ENCODE data around the gene AJM1.

Gene AJM1

DNA sequence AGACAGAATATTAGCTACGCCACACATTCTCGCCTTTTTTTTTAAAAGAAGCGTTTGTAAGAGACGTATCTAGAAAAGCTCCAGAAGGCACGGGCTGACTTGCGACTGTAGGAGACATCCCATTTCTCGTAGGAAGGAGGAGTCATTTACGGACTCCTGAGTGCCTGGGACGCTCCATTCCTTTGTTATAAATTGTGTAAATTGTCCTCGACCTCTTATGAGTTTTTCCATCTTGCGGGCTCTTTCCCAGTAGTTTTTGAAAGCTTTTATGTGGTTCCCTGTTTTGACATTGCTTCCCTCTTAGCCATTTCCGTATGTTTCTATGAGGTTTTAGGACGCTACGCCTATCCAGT, 33.5 kb upstream of the AJM1 start:
- no peak overlapping the region for H2BK5ac ChIP-seq (ENCODE audit: low read depth, low read length, poor library complexity, severe bottlenecking)
- peak overlapping the region; percentile 13 for H3K27ac ChIP-seq (ENCODE audit: low read length, poor library complexity, severe bottlenecking)
- H3K4me3 ChIP-seq (ENCODE audit: insufficient read depth in 1 of 2, low read depth in 1 of 2, low read length in 2 of 2), result peak overlapping the region; percentile 88
- no peaks in the 10 kb centered on the region for H3K27me3 ChIP-seq (ENCODE audit: control insufficient read depth in 1 of 2, insufficient read depth in 1 of 2, low read length in 2 of 2)
- H2BK120ac ChIP-seq (ENCODE audit: low read depth, low read length), result no peak overlapping the region
- H3K23ac ChIP-seq (ENCODE audit: low read length in 2 of 2), result no peak overlapping the region
- H3K9me3 ChIP-seq (ENCODE audit: control insufficient read depth, low read length), result no peaks in the 10 kb centered on the region
- H2BK12ac ChIP-seq (ENCODE audit: low read length in 2 of 2), result no peak overlapping the region
- no peak overlapping the region for H3K4ac ChIP-seq (ENCODE audit: low read depth in 1 of 2, low read length in 2 of 2)
- H4K8ac ChIP-seq (ENCODE audit: low read length), result no peak overlapping the region
- under 1% methylated on average over 14 of the region's 14 CpGs for WGBS
- H2AFZ ChIP-seq (ENCODE audit: low read depth, low read length), result no peak overlapping the region
- no peak overlapping the region for H3K18ac ChIP-seq (ENCODE audit: low read depth in 1 of 2, low read length in 2 of 2)
- H3K14ac ChIP-seq (ENCODE audit: low read length in 2 of 2), result no peak overlapping the region
- peaks cover 19% of the 10 kb centered on the region for H3K79me1 ChIP-seq (replicated peaks; ENCODE audit: low read length, poor library complexity, severe bottlenecking)
- no peak overlapping the region for H2AK5ac ChIP-seq (ENCODE audit: low read length, severe bottlenecking)
- peak overlapping the region; percentile 90 for H3K9ac ChIP-seq (ENCODE audit: low read length)
- peaks cover 16 to 31% of the 10 kb centered on the region in 2 experiments for H3K36me3 ChIP-seq (ENCODE audit: control insufficient read depth in 1 of 2, insufficient read depth in 2 of 2, low read depth in 1 of 2, low read length in 2 of 2)
- peaks cover 18% of the 10 kb centered on the region for H3K4me1 ChIP-seq (ENCODE audit: control insufficient read depth, insufficient read depth, low read depth, low read length)
- peak; percentile 68 for DNase-seq
- H2BK15ac ChIP-seq (ENCODE audit: low read depth, poor library complexity, severe bottlenecking), result no peak overlapping the region
- no peak overlapping the region for H4K91ac ChIP-seq (ENCODE audit: low read length)
- peak overlapping the region; percentile 76 for H3K4me2 ChIP-seq (ENCODE audit: low read length, poor library complexity, severe bottlenecking)

DNA sequence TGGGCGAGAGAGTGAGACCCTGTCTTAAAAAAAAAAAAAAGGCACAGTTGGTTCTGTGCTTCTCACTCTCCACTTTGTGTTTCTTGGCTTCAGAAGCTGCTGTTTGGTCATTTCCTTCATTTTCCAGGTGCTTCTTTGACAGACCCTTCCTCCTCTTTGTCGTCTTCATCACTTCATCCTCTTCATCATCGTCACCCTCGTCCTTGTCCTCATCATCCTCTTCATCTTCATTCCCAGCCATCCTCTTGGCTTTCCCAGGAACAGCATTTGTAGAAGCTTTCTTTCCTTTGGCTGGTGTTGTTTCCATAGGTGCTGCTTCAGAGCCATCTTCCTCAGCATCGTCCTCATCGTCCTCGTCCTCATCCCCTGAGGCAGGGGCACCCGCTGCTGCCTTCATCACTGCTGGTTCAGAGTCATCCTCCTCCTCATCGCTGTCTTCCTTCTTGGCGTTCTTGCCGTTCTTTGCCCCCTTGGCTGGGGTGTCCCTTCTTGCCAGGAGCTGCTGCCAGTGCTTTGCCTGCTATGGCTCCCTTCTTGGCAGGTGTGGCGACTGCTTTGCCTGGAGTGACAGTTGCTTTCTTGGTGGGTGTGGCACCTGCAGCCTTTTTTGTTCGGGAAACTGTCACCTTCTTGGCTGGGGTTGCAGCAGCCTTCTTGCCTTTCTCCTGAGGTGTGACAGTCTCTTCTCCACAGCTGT, 27.4 kb upstream of the AJM1 start:
- Histone ChIP-seq H3K4me3 (ENCODE audit: insufficient read depth in 1 of 2, low read depth in 1 of 2, low read length in 2 of 2) (no peak overlapping the region), H3K23ac (ENCODE audit: low read length in 2 of 2) (peak overlapping the region in 1 of 2 experiments; percentile 5), H3K18ac (ENCODE audit: low read depth in 1 of 2, low read length in 2 of 2) (no peak overlapping the region), H3K27ac (ENCODE audit: low read length, poor library complexity, severe bottlenecking) (no peak overlapping the region), H2BK120ac (ENCODE audit: low read depth, low read length) (no peak overlapping the region), H3K79me1 (replicated peaks; ENCODE audit: low read length, poor library complexity, severe bottlenecking) (peaks cover 27% of the 10 kb centered on the region), H3K9me3 (ENCODE audit: control insufficient read depth, low read length) (no peaks in the 10 kb centered on the region), H2BK12ac (ENCODE audit: low read length in 2 of 2) (no peak overlapping the region), H2BK15ac (ENCODE audit: low read depth, poor library complexity, severe bottlenecking) (no peak overlapping the region), H3K27me3 (ENCODE audit: control insufficient read depth in 1 of 2, insufficient read depth in 1 of 2, low read length in 2 of 2) (no peaks in the 10 kb centered on the region), H2AFZ (ENCODE audit: low read depth, low read length) (no peak overlapping the region), H3K14ac (ENCODE audit: low read length in 2 of 2) (no peak overlapping the region), H4K91ac (ENCODE audit: low read length) (no peak overlapping the region), H3K4me2 (ENCODE audit: low read length, poor library complexity, severe bottlenecking) (no peak overlapping the region), H3K36me3 (ENCODE audit: control insufficient read depth in 1 of 2, insufficient read depth in 2 of 2, low read depth in 1 of 2, low read length in 2 of 2) (peaks cover 25 to 32% of the 10 kb centered on the region in 2 experiments), H3K4ac (ENCODE audit: low read depth in 1 of 2, low read length in 2 of 2) (no peak overlapping the region), H3K9ac (ENCODE audit: low read length) (no peak overlapping the region), H2AK5ac (ENCODE audit: low read length, severe bottlenecking) (no peak overlapping the region), H3K4me1 (ENCODE audit: control insufficient read depth, insufficient read depth, low read depth, low read length) (peaks cover 3% of the 10 kb centered on the region), H4K8ac (ENCODE audit: low read length) (no peak overlapping the region), H2BK5ac (ENCODE audit: low read depth, low read length, poor library complexity, severe bottlenecking) (no peak overlapping the region)
- WGBS, result 98% methylated on average over 13 of the region's 13 CpGs
- DNase-seq, result no peak

DNA sequence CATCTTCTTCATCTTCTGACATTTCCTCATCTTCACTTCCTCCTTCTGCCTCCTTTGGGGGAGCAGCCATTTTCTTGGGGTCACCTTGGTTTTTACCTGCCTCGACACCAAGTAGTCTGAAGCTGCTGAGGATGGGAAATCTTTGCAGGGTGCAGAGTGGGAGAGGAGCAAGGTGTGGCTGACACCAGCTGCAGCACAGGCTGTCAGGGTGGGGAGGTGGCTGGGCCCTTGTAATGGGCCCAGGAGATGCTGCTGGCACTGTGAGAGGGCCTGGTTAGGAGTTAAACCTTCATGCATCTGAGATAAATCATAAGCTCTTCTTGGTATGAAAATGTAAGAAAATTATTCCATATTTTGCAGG, 26.9 kb upstream of the AJM1 start:
- Histone ChIP-seq H3K9me3 (ENCODE audit: control insufficient read depth, low read length) (no peaks in the 10 kb centered on the region), H4K91ac (ENCODE audit: low read length) (no peak overlapping the region), H2BK12ac (ENCODE audit: low read length in 2 of 2) (no peak overlapping the region), H3K4ac (ENCODE audit: low read depth in 1 of 2, low read length in 2 of 2) (no peak overlapping the region), H3K23ac (ENCODE audit: low read length in 2 of 2) (no peak overlapping the region), H3K36me3 (ENCODE audit: control insufficient read depth in 1 of 2, insufficient read depth in 2 of 2, low read depth in 1 of 2, low read length in 2 of 2) (peaks cover 25 to 30% of the 10 kb centered on the region in 2 experiments), H3K79me1 (replicated peaks; ENCODE audit: low read length, poor library complexity, severe bottlenecking) (peaks cover 27% of the 10 kb centered on the region), H2AK5ac (ENCODE audit: low read length, severe bottlenecking) (no peak overlapping the region), H3K9ac (ENCODE audit: low read length) (no peak overlapping the region), H3K4me2 (ENCODE audit: low read length, poor library complexity, severe bottlenecking) (no peak overlapping the region), H3K18ac (ENCODE audit: low read depth in 1 of 2, low read length in 2 of 2) (no peak overlapping the region), H3K14ac (ENCODE audit: low read length in 2 of 2) (no peak overlapping the region), H2AFZ (ENCODE audit: low read depth, low read length) (no peak overlapping the region), H4K8ac (ENCODE audit: low read length) (no peak overlapping the region), H3K27ac (ENCODE audit: low read length, poor library complexity, severe bottlenecking) (no peak overlapping the region), H2BK5ac (ENCODE audit: low read depth, low read length, poor library complexity, severe bottlenecking) (no peak overlapping the region), H3K4me3 (ENCODE audit: insufficient read depth in 1 of 2, low read depth in 1 of 2, low read length in 2 of 2) (no peak overlapping the region), H3K4me1 (ENCODE audit: control insufficient read depth, insufficient read depth, low read depth, low read length) (peaks cover 1% of the 10 kb centered on the region), H2BK15ac (ENCODE audit: low read depth, poor library complexity, severe bottlenecking) (no peak overlapping the region), H2BK120ac (ENCODE audit: low read depth, low read length) (no peak overlapping the region), H3K27me3 (ENCODE audit: control insufficient read depth in 1 of 2, insufficient read depth in 1 of 2, low read length in 2 of 2) (no peaks in the 10 kb centered on the region)
- DNase-seq, result no peak
- WGBS, result 0% methylated on average over 1 of the region's 1 CpG

DNA sequence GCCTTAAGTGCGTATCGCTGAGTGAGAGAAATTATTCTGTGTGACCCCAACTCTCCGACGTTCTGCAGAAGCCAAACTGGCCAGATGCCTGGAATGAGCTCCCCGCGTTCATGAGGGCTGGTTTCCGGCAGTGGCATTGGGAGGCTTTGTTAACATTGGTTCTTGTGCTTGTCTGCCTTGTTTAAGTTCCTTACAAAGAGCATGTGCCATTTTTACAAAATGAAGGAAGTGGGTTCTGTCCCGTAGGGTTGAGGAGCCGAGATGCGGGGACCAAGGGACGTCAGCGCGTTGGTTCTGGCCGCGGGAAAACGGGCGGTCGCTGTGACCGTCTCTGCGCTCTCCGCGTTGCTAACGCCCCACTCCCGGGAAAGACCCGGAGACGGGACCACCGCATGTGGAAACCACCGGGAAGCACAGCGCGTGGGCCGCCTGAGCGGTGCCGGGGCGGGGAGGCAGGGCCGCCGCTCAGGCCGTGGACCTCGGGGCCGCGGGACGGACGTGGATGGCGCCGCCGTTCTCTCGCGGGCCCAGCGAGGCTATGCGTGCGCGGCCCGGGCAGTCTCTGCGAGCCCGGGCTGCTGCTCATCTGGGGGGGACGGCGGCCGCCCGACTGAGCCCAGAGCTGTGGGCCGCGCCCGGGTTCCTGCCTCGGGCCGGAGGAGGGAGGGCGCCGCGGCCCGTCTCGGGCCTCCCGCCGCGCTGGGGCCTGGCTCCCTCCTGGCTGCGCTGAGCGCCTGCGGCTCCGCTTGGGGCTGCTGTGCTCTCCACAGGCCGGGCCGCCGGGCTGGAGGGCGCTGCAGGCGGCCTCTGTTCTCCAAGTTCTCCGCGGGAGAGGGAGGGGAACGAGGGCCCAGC, 21.1 kb upstream of the AJM1 start:
- Histone ChIP-seq H4K8ac (ENCODE audit: low read length) (peak overlapping the region; percentile 78), H3K4me1 (ENCODE audit: control insufficient read depth, insufficient read depth, low read depth, low read length) (peaks cover 9% of the 10 kb centered on the region), H2BK120ac (ENCODE audit: low read depth, low read length) (no peak overlapping the region), H3K18ac (ENCODE audit: low read depth in 1 of 2, low read length in 2 of 2) (peak overlapping the region in 1 of 2 experiments; percentile 79), H3K79me1 (replicated peaks; ENCODE audit: low read length, poor library complexity, severe bottlenecking) (peaks cover 45% of the 10 kb centered on the region), H3K4me3 (ENCODE audit: insufficient read depth in 1 of 2, low read depth in 1 of 2, low read length in 2 of 2) (peak overlapping the region; percentile 20 to 41), H3K4ac (ENCODE audit: low read depth in 1 of 2, low read length in 2 of 2) (peak overlapping the region; percentile 64 to 83), H3K27ac (ENCODE audit: low read length, poor library complexity, severe bottlenecking) (no peak overlapping the region), H3K4me2 (ENCODE audit: low read length, poor library complexity, severe bottlenecking) (no peak overlapping the region), H2AFZ (ENCODE audit: low read depth, low read length) (peak overlapping the region; percentile 51), H2BK5ac (ENCODE audit: low read depth, low read length, poor library complexity, severe bottlenecking) (no peak overlapping the region), H3K9me3 (ENCODE audit: control insufficient read depth, low read length) (no peaks in the 10 kb centered on the region), H2AK5ac (ENCODE audit: low read length, severe bottlenecking) (no peak overlapping the region), H2BK15ac (ENCODE audit: low read depth, poor library complexity, severe bottlenecking) (no peak overlapping the region), H4K91ac (ENCODE audit: low read length) (peak overlapping the region; percentile 25), H3K36me3 (ENCODE audit: control insufficient read depth in 1 of 2, insufficient read depth in 2 of 2, low read depth in 1 of 2, low read length in 2 of 2) (peaks cover 25 to 56% of the 10 kb centered on the region in 2 experiments), H3K9ac (ENCODE audit: low read length) (peak overlapping the region; percentile 72), H2BK12ac (ENCODE audit: low read length in 2 of 2) (no peak overlapping the region), H3K14ac (ENCODE audit: low read length in 2 of 2) (peak overlapping the region in 1 of 2 experiments; percentile 71), H3K27me3 (ENCODE audit: control insufficient read depth in 1 of 2, insufficient read depth in 1 of 2, low read length in 2 of 2) (no peaks in the 10 kb centered on the region), H3K23ac (ENCODE audit: low read length in 2 of 2) (peak overlapping the region in 1 of 2 experiments; percentile 66)
- 23% methylated on average over 60 of the region's 83 CpGs for WGBS
- peak; percentile 33 for DNase-seq

All from mesenchymal stem cell (in vitro differentiated cells and primary cell).